Body of pancreas (tissue), 4 donors: Measurements from ENCODE around the gene AGAP1.

ENCODE experiments used
- POLR2A ChIP-seq, 3 donors: fragments of 450-650 bp; IDR thresholded peaks; one replicate each; pipeline ENCODE4 v1.6.1; 2016; ENCODE audit warnings: antibody characterized with exemption in 3 of 3, mild to moderate bottlenecking in 2 of 3
- TF ChIP-seq, protein P1 (sequence below), 7 experiments: fragments of 450-650 bp in 4 of 7; fragments of 200-600 bp in 3 of 7; sonication (generic) in 3 of 7; IDR thresholded peaks; one replicate each; pipeline ENCODE4 v1.5.1; 2016 to 2019; ENCODE audit warnings: antibody characterized with exemption in 7 of 7

DNA sequence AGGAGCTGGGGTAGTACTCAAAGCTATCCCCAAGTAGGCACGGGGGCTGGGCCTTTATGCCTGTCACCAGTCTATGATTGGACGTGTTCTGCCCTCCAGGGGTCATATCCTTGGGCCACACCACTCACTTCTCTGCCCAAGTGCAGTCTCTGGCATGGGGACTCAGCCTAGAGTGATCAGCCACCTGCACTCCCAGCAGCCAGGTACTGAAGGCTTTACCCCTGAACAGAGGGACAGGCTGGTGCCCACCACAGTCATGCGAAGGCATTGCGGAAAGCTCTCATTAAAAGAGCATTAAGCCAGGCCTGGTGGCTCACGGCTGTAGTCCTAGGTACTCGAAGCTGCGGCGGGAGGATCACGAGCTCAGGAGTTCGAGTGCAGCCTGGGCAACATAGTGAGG, 199.4 kb downstream of the AGAP1 start:
- TF ChIP-seq, protein P1, sequence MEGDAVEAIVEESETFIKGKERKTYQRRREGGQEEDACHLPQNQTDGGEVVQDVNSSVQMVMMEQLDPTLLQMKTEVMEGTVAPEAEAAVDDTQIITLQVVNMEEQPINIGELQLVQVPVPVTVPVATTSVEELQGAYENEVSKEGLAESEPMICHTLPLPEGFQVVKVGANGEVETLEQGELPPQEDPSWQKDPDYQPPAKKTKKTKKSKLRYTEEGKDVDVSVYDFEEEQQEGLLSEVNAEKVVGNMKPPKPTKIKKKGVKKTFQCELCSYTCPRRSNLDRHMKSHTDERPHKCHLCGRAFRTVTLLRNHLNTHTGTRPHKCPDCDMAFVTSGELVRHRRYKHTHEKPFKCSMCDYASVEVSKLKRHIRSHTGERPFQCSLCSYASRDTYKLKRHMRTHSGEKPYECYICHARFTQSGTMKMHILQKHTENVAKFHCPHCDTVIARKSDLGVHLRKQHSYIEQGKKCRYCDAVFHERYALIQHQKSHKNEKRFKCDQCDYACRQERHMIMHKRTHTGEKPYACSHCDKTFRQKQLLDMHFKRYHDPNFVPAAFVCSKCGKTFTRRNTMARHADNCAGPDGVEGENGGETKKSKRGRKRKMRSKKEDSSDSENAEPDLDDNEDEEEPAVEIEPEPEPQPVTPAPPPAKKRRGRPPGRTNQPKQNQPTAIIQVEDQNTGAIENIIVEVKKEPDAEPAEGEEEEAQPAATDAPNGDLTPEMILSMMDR (IDR thresholded peaks at IDR 0.05), result no peak
- no peak for TF ChIP-seq POLR2A (IDR thresholded peaks at IDR 0.05)
